GM15510 (cell line): ENCODE data around the gene DALRD3.

Experiments
- POLR2A ChIP-seq: IDR thresholded peaks from 3 replicates; pipeline ENCODE4 v1.6.1; 2011; ENCODE audit warnings: borderline replicate concordance; ENCODE audit not compliant: insufficient read length; ENCODE audit errors: extremely low read depth

Gene DALRD3

GRCh38 chr3:48997714-48998637 lies 20.4 kb downstream of the DALRD3 start:
- no peak for TF ChIP-seq POLR2A

- no peak for TF ChIP-seq POLR2A
These were observed 21.2 kb downstream of the DALRD3 start for GRCh38 chr3:48997102-48997635.

GRCh38 chr3:48996640-48997039 lies 21.7 kb downstream of the DALRD3 start:
- no peak for TF ChIP-seq POLR2A

- TF ChIP-seq POLR2A = no peak
These were observed 24.5 kb downstream of the DALRD3 start for GRCh38 chr3:48993834-48994233.

GRCh38 chr3:48991851-48992545 lies 26.4 kb downstream of the DALRD3 start:
- TF ChIP-seq POLR2A = no peak

GRCh38 chr3:48990636-48991469 lies 27.5 kb downstream of the DALRD3 start:
- TF ChIP-seq POLR2A = peak; percentile 20

- TF ChIP-seq POLR2A = peak; percentile 47
These were observed 28.4 kb downstream of the DALRD3 start, which contains the start of gene P4HTM for GRCh38 chr3:48989796-48990635. Gene P4HTM (plus strand): TSS chr3:48990241. CDS start chr3:48990257, 16 bp downstream.

- no peak for TF ChIP-seq POLR2A
These were observed 29.1 kb downstream of the DALRD3 start for GRCh38 chr3:48989126-48989795.

GRCh38 chr3:48985831-48986376 lies 32.5 kb downstream of the DALRD3 start:
- TF ChIP-seq POLR2A = no peak

- TF ChIP-seq POLR2A = no peak
These were observed 33.7 kb downstream of the DALRD3 start for GRCh38 chr3:48984663-48985062.

GRCh38 chr3:48983096-48983495 lies 35.3 kb downstream of the DALRD3 start:
- TF ChIP-seq POLR2A = no peak

- no peak for TF ChIP-seq POLR2A
These were observed 35.7 kb downstream of the DALRD3 start for GRCh38 chr3:48982686-48983085.

- TF ChIP-seq POLR2A = no peak
These were observed 36.4 kb downstream of the DALRD3 start for GRCh38 chr3:48982016-48982415.
